GM12878 (cell line): ENCODE results near the gene CD79A. TPM values are rescaled to one million over a fixed set of nuclear protein-coding genes. Genes with fewer than 3 reads are reported as not detected.
A peak's percentile ranks its signal among the peaks of the same experiment; 100 is the strongest.

Experiments used
- ATAC-seq: fragments of 200-7000 bp; cut with Tn5 transposase; 3 replicates; pipeline ENCODE4 v1.9.1; 2020; ENCODE audit warnings: mild to moderate bottlenecking, moderate library complexity
- Bru-seq: library from RNA; stranded (reverse); fragments of 400-500 nt; gene quantifications from one replicate; lab custom pipeline; 2021; lab: Mats Ljungman, UMichigan
- BruChase-seq, 2 experiments: library from RNA; stranded (reverse); fragments of 400-500 nt; gene quantifications; one replicate each; lab custom pipeline; 2021; lab: Mats Ljungman, UMichigan
- BruUV-seq: library from RNA; stranded (reverse); fragments of 400-500 nt; replicated peaks from 2 replicates; lab custom pipeline; 2021; lab: Mats Ljungman, UMichigan
- CTCF ChIA-PET: fragments of 300-600 bp; sonication (Branson Sonifier 250); formaldehyde crosslinking; extraction: SDS; loops from one replicate; lab custom pipeline; 2021; ENCODE audit warnings: inconsistent platforms; lab: Yijun Ruan, JAX
- POLR2A ChIA-PET: fragments of 350-600 bp; formaldehyde crosslinking; extraction: SDS; loops from one replicate; lab custom pipeline; 2021; ENCODE audit warnings: inconsistent platforms; lab: Charles Lee
- RAD21 ChIA-PET: fragments of 300-600 bp; sonication (Branson Sonifier 250); formaldehyde crosslinking; loops from one replicate; lab custom pipeline; 2023; ENCODE audit warnings: antibody characterized with exemption; ENCODE audit not compliant: unreplicated experiment; lab: Charles Lee
- SMC1A ChIA-PET: fragments of 300-600 bp; sonication (Branson Sonifier 250); formaldehyde crosslinking; loops from one replicate; lab custom pipeline; 2023; ENCODE audit not compliant: unreplicated experiment, uncharacterized antibody; lab: Charles Lee
- DNase-seq: peaks from one replicate; pipeline ENCODE4 v3.0.0-alpha.2; 2011; ENCODE audit warnings: low read depth, low spot score
- FAIRE-seq: peaks from 3 replicates; lab custom pipeline; 2011; peaks lifted over from hg19 to GRCh38; lab: Jason Lieb, UNC
- H2AFZ ChIP-seq: 2 replicates; pipeline ENCODE4 v1.6.0; 2011; ENCODE audit warnings: low read depth, low read length, control low read depth; ENCODE audit not compliant: control insufficient read depth
- H3K27ac ChIP-seq: 2 replicates; pipeline ENCODE4 v1.5.1; 2011; ENCODE audit warnings: control low read depth; ENCODE audit not compliant: control insufficient read depth, insufficient read depth
- H3K27me3 ChIP-seq, 2 experiments: replicated peaks in 1 of 2; 2 replicates each; pipeline versions ENCODE4 v1.6.0 to v1.6.1; 2011; ENCODE audit warnings: low read length in 1 of 2; ENCODE audit not compliant: control insufficient read depth in 2 of 2, insufficient read depth in 2 of 2
- H3K36me3 ChIP-seq, 2 experiments: 2 replicates each; pipeline ENCODE4 v1.5.1; 2011; ENCODE audit warnings: low read length in 1 of 2; ENCODE audit not compliant: control insufficient read depth in 2 of 2, insufficient read depth in 2 of 2
- H3K4me1 ChIP-seq: 2 replicates; pipeline ENCODE4 v1.6.1; 2011; ENCODE audit warnings: mild to moderate bottlenecking, low read length, moderate library complexity, mixed read lengths; ENCODE audit not compliant: control insufficient read depth, insufficient read depth
- H3K4me2 ChIP-seq: 2 replicates; pipeline ENCODE4 v1.6.0; 2011; ENCODE audit warnings: control low read depth; ENCODE audit not compliant: control insufficient read depth, insufficient read depth
- H3K4me3 ChIP-seq: fragments of 200-600 bp; sonication (generic); 2 replicates; pipeline ENCODE4 v1.5.1; 2016
- H3K79me2 ChIP-seq: 2 replicates; pipeline ENCODE4 v1.6.0; 2011; ENCODE audit warnings: low read length; ENCODE audit not compliant: control insufficient read depth, insufficient read depth
- H3K9ac ChIP-seq: 2 replicates; pipeline ENCODE4 v1.8.0; 2011; ENCODE audit warnings: low read length, control low read depth, mixed read lengths; ENCODE audit not compliant: control insufficient read depth, insufficient read depth
- H3K9me3 ChIP-seq: replicated peaks from 3 replicates; pipeline ENCODE4 v1.5.1; 2011; ENCODE audit warnings: mild to moderate bottlenecking, low read length; ENCODE audit not compliant: control insufficient read depth, insufficient read depth
- H4K20me1 ChIP-seq: 2 replicates; pipeline ENCODE4 v1.6.0; 2011; ENCODE audit not compliant: control insufficient read depth, insufficient read depth
- GATAD2B ChIP-seq: fragments of 450-650 bp; conservative IDR thresholded peaks from 2 replicates; pipeline ENCODE4 v1.6.1; 2017; ENCODE audit warnings: low read depth, mild to moderate bottlenecking, moderate library complexity
- KLF5 ChIP-seq: fragments of 450-650 bp; IDR thresholded peaks from 2 replicates; pipeline ENCODE4 v1.6.1; 2014; ENCODE audit warnings: mild to moderate bottlenecking; ENCODE audit not compliant: partially characterized antibody
- POLR2AphosphoS5 ChIP-seq: IDR thresholded peaks from 2 replicates; pipeline ENCODE4 v1.6.1; 2011; ENCODE audit warnings: mild to moderate bottlenecking, low read length, inconsistent platforms
- TARDBP ChIP-seq: IDR thresholded peaks from 2 replicates; pipeline ENCODE4 v1.6.1; 2016; ENCODE audit warnings: borderline replicate concordance
- WGBS: methylation state at CpG from one replicate; pipeline ENCODE4 v1.1.6; 2016; ENCODE audit warnings: low lambda C conversion rate; ENCODE audit not compliant: insufficient replicate concordance, insufficient coverage; ENCODE audit errors: missing lambda C conversion rate; 5-methylcytosine and 5-hydroxymethylcytosine counted together
- in situ Hi-C: fragments of 300-500 bp; cut with MboI; formaldehyde crosslinking; loops from 9 replicates; pipeline ENCODE4 v1.14.3; 2018; ENCODE audit warnings: mixed read lengths
- intact Hi-C: fragments of 100-400 bp; cut with micrococcal nuclease; formaldehyde crosslinking; loops from one replicate; pipeline ENCODE4 v1.14.2; 2022; ENCODE audit not compliant: unreplicated experiment
- long read RNA-seq, 2 experiments: library from polyadenylated mRNA; unstranded; transcript quantifications; one replicate each; pipeline ENCODE4 v2.0.0, GENCODE V29; 2019 to 2020
- polyA minus RNA-seq, 3 experiments: library from RNA; depleted of rRNA, polyadenylated mRNA; stranded (reverse); fragments of >200 nt; gene quantifications; 2 replicates each; pipeline ENCODE4 v1.2.3, GENCODE V29; 2011
- polyA plus RNA-seq, 11 experiments: library from polyadenylated mRNA; depleted of rRNA in 4 of 11; unstranded in 6 of 11; stranded (reverse) in 5 of 11; fragments of >200 nt; fragmentation: Nextera tagmentation in 4 of 11; fragmentation: Illumina TruSeq in 1 of 11; extraction: Ambion mirVana in 4 of 11; extraction: Trizol in 1 of 11; gene quantifications; 1 replicate in 1 of 11; 2 replicates in 10 of 11; pipeline versions ENCODE4 v1.2.1 to v1.2.3, GENCODE V29; 2011 to 2016; ENCODE audit warnings: inconsistent platforms in 2 of 11, missing spikeins in 2 of 11, low read depth in 1 of 11
- total RNA-seq, 4 experiments: library from RNA; depleted of rRNA in 3 of 4; stranded (reverse); fragments of >200 nt in 3 of 4; fragmentation: Illumina TruSeq in 1 of 4; extraction: Trizol in 1 of 4; gene quantifications; 2 replicates each; pipeline versions ENCODE4 v1.2.1 to v1.2.3, GENCODE V29; 2013 to 2021
- TF ChIP-seq, protein P1 (sequence below): fragments of 450-650 bp; IDR thresholded peaks from 2 replicates; pipeline ENCODE4 v1.6.1; 2017; ENCODE audit warnings: mild to moderate bottlenecking, moderate library complexity

Gene CD79A
- total RNA-seq (2013; cell fraction: nucleolus; rRNA removed) = 163 and 166 TPM in 2 replicates
- total RNA-seq (2014; rRNA removed) (370 and 414 TPM in 2 replicates), total RNA-seq (2014; rRNA removed; fragmentation: Illumina TruSeq; extraction: Trizol) (243 and 253 TPM in 2 replicates), total RNA-seq (2021) (357 and 368 TPM in 2 replicates), polyA plus RNA-seq (2011; rRNA removed) (117 and 280 TPM in 2 replicates), polyA plus RNA-seq (2014; fragmentation: Illumina TruSeq; extraction: Trizol) (97.1 and 294 TPM in 2 replicates), polyA plus RNA-seq (2014; fragmentation: Nextera tagmentation; extraction: Ambion mirVana) (10 to 100 TPM; 38.8 to 76.5 TPM), polyA plus RNA-seq (2014; rRNA removed) (400 and 502 TPM in 2 replicates), polyA plus RNA-seq (2016; fragmentation: Nextera tagmentation; extraction: Ambion mirVana) (100 to 1,000 TPM; 268 to 283 TPM), polyA minus RNA-seq (2011; rRNA and poly(A)+ RNA removed) (144 and 359 TPM in 2 replicates), Bru-seq, nascent RNA (percentile 94 among the genes with signal in this experiment), BruChase-seq, experiment 1, labeled RNA remaining after a 6-hour chase (percentile 99 among the genes with signal in this experiment), BruChase-seq, experiment 2, labeled RNA remaining after a 2-hour chase (percentile 96 among the genes with signal in this experiment)
- polyA plus RNA-seq (2011; ENCODE audit: low read depth) = 302 TPM
- 347 and 501 TPM in 2 replicates for polyA plus RNA-seq (2011; cell fraction: cytosol; rRNA removed)
- 160 and 176 TPM in 2 replicates for polyA plus RNA-seq (2011; cell fraction: nucleus; rRNA removed)
- 480 and 877 TPM in 2 replicates for polyA plus RNA-seq (2012)
- 143 and 156 TPM in 2 replicates for polyA minus RNA-seq (2011; cell fraction: cytosol; rRNA and poly(A)+ RNA removed)
- 66.9 and 93.6 TPM in 2 replicates for polyA minus RNA-seq (2011; cell fraction: nucleus; rRNA and poly(A)+ RNA removed)
- long read RNA-seq, experiment 1, transcript CD79A-202 (5 exons, 567 nt) = minor isoform, 16 of 101 reads
- long read RNA-seq, experiment 1, transcript CD79A-201 (5 exons, 1,258 nt) = major isoform, 79 of 101 reads
- long read RNA-seq, experiment 1, partial matches to known transcripts = 3 of 101 reads
- long read RNA-seq, experiment 1, other reads (novel, unspliced or antisense) = 3 of 101 reads
- long read RNA-seq, experiment 2, transcript CD79A-201 (5 exons, 1,258 nt) = major isoform, 10 of 12 reads
- long read RNA-seq, experiment 2, partial matches to known transcripts = 0 of 12 reads
- long read RNA-seq, experiment 2, other reads (novel, unspliced or antisense) = 2 of 12 reads

DNA sequence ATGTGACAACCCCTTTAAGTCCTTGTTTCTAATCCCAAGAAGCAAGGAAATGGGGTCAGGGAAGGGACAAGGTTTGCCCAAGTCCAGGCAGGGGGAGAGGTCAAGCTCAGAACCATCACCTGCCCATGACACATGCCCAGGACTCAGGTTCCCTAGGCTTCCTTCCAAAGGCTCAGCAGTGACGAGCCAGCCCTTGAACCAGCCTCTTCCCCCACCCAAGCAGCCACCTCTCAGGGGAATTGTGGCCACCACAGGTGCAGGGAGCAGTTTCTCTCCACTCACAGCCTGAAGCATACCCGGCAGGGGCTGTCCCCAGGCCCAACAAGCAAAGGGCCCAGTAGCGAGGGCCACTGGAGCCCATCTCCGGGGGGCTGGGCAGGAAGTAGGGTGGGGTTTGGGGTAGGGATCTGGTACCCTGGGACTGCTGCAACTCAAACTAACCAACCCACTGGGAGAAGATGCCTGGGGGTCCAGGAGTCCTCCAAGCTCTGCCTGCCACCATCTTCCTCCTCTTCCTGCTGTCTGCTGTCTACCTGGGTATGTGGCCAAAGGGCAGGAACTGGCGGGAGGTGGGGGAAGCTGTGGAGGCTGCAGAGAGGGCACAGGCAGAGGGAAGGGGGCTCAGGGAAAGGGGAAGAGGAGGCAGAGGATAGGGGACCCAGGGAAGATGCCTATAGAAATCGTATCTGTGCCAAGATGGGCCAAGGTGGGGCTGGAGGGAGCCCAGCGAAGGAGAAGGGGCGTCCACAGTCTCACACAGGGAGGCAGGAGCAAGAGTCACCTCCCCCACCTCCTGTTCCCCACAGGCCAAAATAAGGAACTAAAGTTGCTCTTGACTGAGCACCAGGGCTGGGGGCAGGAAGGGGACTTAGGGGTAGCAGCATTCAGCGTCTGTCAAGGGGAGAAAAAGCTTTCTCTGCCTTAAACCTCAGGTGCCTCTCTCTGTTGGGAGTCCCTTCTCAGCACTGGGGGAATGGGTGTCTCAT lies at the start of gene CD79A:
CD79A (plus strand) TSS at position 433 of the 986 bp plus-strand sequence; CDS start at position 459, 26 bp downstream.
- Histone ChIP-seq H3K9me3 (no peaks in the 10 kb centered on the region), H3K4me3 (peak within 1 kb of the TSS; percentile 85), H3K36me3 (peaks cover 3 to 4% of the 10 kb centered on the region in 2 experiments; a peak in 3 of 4 replicates), H3K4me2 (peak within 1 kb of the TSS; percentile 97), H3K9ac (peak within 1 kb of the TSS; percentile 83), H3K27ac (peak within 1 kb of the TSS; percentile 94), H3K79me2 (peaks cover 38% of the 10 kb centered on the region), H2AFZ (no peak within 1 kb of the TSS), H3K4me1 (peaks cover 45% of the 10 kb centered on the region), H3K27me3 (no peaks in the 10 kb centered on the region), H4K20me1 (no peaks in the 10 kb centered on the region)
- intact Hi-C loops (loop anchor here (2.0 kb wide), 1 partner anchor 68 kb away; no protein-coding TSS in a partner anchor), in situ Hi-C loops (no loop called here)
- ATAC-seq = peak; percentile 78
- WGBS = under 1% methylated on average over 9 of the region's 9 CpGs
- POLR2A ChIA-PET = interaction anchor here (0.9 to 3.7 kb wide), 10 partner anchors 10 to 250 kb away, joined by 3 to 44 read pairs (median 4); partner anchors contain the start of gene RPS19
- DNase-seq = peak; percentile 92
- CTCF ChIA-PET = interaction anchor here (0.6 to 9.0 kb wide), 6 partner anchors 10 to 70 kb away, joined by 3 to 136 read pairs (median 12); partner anchors contain the start of genes ARHGEF1 and RPS19
- BruUV-seq = TSS peak; percentile 94
- FAIRE-seq = peak; percentile 59
- RAD21 ChIA-PET = interaction anchor here (0.7 to 8.7 kb wide), 8 partner anchors 8 to 68 kb away, joined by 3 to 120 read pairs (median 7); partner anchors contain the start of genes ARHGEF1, ERFL and RPS19
- SMC1A ChIA-PET = interaction anchor here (0.6 to 8.2 kb wide), 6 partner anchors 9 to 246 kb away, joined by 3 to 57 read pairs (median 14); partner anchors contain the start of gene RPS19
- no peak; the same call in 1 of the 2 replicates for TF ChIP-seq TARDBP
- TF ChIP-seq KLF5 = no peak
- TF ChIP-seq, protein P1, sequence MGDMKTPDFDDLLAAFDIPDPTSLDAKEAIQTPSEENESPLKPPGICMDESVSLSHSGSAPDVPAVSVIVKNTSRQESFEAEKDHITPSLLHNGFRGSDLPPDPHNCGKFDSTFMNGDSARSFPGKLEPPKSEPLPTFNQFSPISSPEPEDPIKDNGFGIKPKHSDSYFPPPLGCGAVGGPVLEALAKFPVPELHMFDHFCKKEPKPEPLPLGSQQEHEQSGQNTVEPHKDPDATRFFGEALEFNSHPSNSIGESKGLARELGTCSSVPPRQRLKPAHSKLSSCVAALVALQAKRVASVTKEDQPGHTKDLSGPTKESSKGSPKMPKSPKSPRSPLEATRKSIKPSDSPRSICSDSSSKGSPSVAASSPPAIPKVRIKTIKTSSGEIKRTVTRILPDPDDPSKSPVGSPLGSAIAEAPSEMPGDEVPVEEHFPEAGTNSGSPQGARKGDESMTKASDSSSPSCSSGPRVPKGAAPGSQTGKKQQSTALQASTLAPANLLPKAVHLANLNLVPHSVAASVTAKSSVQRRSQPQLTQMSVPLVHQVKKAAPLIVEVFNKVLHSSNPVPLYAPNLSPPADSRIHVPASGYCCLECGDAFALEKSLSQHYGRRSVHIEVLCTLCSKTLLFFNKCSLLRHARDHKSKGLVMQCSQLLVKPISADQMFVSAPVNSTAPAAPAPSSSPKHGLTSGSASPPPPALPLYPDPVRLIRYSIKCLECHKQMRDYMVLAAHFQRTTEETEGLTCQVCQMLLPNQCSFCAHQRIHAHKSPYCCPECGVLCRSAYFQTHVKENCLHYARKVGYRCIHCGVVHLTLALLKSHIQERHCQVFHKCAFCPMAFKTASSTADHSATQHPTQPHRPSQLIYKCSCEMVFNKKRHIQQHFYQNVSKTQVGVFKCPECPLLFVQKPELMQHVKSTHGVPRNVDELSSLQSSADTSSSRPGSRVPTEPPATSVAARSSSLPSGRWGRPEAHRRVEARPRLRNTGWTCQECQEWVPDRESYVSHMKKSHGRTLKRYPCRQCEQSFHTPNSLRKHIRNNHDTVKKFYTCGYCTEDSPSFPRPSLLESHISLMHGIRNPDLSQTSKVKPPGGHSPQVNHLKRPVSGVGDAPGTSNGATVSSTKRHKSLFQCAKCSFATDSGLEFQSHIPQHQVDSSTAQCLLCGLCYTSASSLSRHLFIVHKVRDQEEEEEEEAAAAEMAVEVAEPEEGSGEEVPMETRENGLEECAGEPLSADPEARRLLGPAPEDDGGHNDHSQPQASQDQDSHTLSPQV = no peak
- TF ChIP-seq GATAD2B = peak; percentile 78
- TF ChIP-seq POLR2AphosphoS5 = peak; percentile 65
